Colonic mucosa (tissue), 4 donors: ENCODE data around the gene MSANTD7. TPM values are rescaled to one million over a fixed set of nuclear protein-coding genes. Genes with fewer than 3 reads are reported as not detected.

Experiments
- DNase-seq: peaks from one replicate; pipeline ENCODE4 v3.0.0-alpha.2; 2020
- H3K27ac ChIP-seq: fragments of 200-600 bp; one replicate; pipeline ENCODE4 v1.8.0; 2021
- H3K27me3 ChIP-seq: fragments of 200-600 bp; one replicate; pipeline ENCODE4 v1.8.0; 2021
- H3K36me3 ChIP-seq: fragments of 200-600 bp; one replicate; pipeline ENCODE4 v1.8.0; 2021
- H3K4me1 ChIP-seq: fragments of 200-600 bp; one replicate; pipeline ENCODE4 v1.8.0; 2021; ENCODE audit warnings: mild to moderate bottlenecking
- H3K4me3 ChIP-seq: fragments of 200-600 bp; one replicate; pipeline ENCODE4 v1.8.0; 2021
- H3K9ac ChIP-seq, 2 donors: one replicate each; pipeline ENCODE4 v1.7.0; 2013; ENCODE audit warnings: control low read depth in 2 of 2, low read depth in 2 of 2, low read length in 2 of 2
- H3K9me3 ChIP-seq: fragments of 200-600 bp; one replicate; pipeline ENCODE4 v1.8.0; 2021
- intact Hi-C: fragments of 100-400 bp; cut with DNase I; formaldehyde crosslinking; loops from one replicate; pipeline ENCODE4 v1.14.1; 2022
- total RNA-seq, 2 donors: library from RNA; stranded (reverse); fragmentation: NEBNext Ultra II Directional in 1 of 2; extraction: Animal tissue kit (Norgen Biotek cat#: 25700) in 1 of 2; gene quantifications; one replicate each; pipeline ENCODE4 v1.2.1, GENCODE V29; 2021
- TF ChIP-seq, protein P1 (sequence below): fragments of 200-600 bp; IDR thresholded peaks from one replicate; pipeline ENCODE4 v1.8.0; 2022; ENCODE audit warnings: antibody characterized with exemption, mild to moderate bottlenecking
- donor health status: healthy.
- donor health status: DM: no; HTN: no; CAD: no.
- donor health status: DM: no; HTN: no; CAD: no.

The MSANTD7 gene
- total RNA-seq, 2 donors from 2014 or later: 12.2 to 14.6 TPM

DNA sequence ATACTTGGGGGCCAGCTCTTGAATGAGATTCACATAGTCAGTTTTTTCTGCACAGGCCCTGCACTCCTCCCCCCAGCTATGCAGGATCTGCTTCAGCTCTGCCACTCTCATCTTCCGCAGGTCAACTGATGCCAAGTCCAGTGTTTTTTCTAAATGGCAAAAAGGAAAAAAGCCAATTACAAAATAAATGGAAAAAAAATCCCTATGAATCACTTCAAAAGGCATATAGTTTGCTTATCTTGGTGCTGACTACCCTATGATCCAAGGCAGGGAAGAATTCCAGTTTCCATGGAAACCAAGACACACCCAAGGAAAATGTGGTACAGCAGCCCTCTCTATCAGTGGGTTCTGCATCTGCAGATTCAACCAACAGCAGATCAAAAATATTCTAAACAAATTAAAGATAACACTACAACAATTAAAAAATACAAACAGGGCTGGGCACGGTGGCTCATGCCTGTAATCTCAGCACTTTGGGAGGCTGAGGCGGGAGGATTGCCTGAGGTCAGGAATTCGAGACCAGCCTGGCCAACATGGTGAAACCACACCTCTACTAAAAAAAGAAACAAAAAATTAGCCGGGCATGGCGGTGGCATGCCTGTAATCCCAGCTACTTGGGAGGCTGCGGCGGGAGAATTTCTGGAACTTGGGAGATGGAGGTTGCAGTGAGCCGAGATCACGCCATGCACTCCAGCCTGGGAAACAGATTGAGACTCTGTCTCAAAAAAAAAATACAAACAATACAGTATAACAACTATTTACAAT lies 17.9 kb upstream of the MSANTD7 start:
- TF ChIP-seq, protein P1, sequence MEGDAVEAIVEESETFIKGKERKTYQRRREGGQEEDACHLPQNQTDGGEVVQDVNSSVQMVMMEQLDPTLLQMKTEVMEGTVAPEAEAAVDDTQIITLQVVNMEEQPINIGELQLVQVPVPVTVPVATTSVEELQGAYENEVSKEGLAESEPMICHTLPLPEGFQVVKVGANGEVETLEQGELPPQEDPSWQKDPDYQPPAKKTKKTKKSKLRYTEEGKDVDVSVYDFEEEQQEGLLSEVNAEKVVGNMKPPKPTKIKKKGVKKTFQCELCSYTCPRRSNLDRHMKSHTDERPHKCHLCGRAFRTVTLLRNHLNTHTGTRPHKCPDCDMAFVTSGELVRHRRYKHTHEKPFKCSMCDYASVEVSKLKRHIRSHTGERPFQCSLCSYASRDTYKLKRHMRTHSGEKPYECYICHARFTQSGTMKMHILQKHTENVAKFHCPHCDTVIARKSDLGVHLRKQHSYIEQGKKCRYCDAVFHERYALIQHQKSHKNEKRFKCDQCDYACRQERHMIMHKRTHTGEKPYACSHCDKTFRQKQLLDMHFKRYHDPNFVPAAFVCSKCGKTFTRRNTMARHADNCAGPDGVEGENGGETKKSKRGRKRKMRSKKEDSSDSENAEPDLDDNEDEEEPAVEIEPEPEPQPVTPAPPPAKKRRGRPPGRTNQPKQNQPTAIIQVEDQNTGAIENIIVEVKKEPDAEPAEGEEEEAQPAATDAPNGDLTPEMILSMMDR: no peak

DNA sequence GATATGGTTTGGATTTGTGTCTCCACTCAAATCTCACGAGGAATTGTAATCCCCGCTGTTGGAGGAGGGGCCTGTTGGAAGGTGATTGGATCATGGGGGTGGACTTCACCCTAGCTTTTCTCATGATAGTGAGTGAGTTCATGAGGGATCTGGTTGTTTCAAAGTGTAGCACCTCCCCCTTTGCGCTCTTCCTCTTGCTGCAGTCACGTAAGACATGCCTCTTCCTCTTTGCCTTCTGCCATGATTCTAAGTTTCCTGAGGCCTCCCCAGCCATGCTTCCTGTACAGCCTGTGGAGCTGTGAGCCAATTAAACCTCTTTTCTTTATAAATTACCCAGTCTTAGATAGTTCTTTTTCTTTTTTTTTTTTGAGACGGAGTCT lies 17.3 kb upstream of the MSANTD7 start:
- Histone ChIP-seq H3K36me3 (no peaks in the 10 kb centered on the region), H3K4me3 (no peak overlapping the region), H3K9me3 (no peaks in the 10 kb centered on the region), H3K27ac (no peak overlapping the region), H3K27me3 (no peaks in the 10 kb centered on the region), H3K9ac (no peak overlapping the region), H3K4me1 (no peaks in the 10 kb centered on the region)
- DNase-seq: no peak
- intact Hi-C loops: loop anchor here (5.0 kb wide), 2 partner anchors 283 to 318 kb away; no protein-coding TSS in a partner anchor
- TF ChIP-seq, protein P1: no peak

More for the DNA sequence above, 17.9 kb upstream of the MSANTD7 start:
- no peaks in the 10 kb centered on the region for H3K4me1 ChIP-seq
- H3K27ac ChIP-seq: no peak overlapping the region
- H3K36me3 ChIP-seq: no peaks in the 10 kb centered on the region
- H3K9me3 ChIP-seq: no peaks in the 10 kb centered on the region
- no peak overlapping the region for H3K4me3 ChIP-seq
- no peak for DNase-seq
- intact Hi-C loops: loop anchor here (5.0 kb wide), 2 partner anchors 283 to 318 kb away; no protein-coding TSS in a partner anchor
- no peak overlapping the region for H3K9ac ChIP-seq
- no peaks in the 10 kb centered on the region for H3K27me3 ChIP-seq

- intact Hi-C loops: loop anchor here (5.0 kb wide), 2 partner anchors 285 to 320 kb away; no protein-coding TSS in a partner anchor
Observed at GRCh38 chr10:14821635-14822375, 16.3 kb upstream of the MSANTD7 start.

GRCh38 chr10:14822879-14823755 lies 15.0 kb upstream of the MSANTD7 start:
- no peaks in the 10 kb centered on the region for H3K4me1 ChIP-seq
- H3K9me3 ChIP-seq: no peaks in the 10 kb centered on the region
- H3K27me3 ChIP-seq: no peaks in the 10 kb centered on the region
- H3K9ac ChIP-seq: no peak overlapping the region
- H3K27ac ChIP-seq: no peak overlapping the region
- intact Hi-C loops: loop anchor here (5.0 kb wide), 2 partner anchors 286 to 321 kb away; no protein-coding TSS in a partner anchor
- TF ChIP-seq, protein P1: peak; percentile 49
- H3K36me3 ChIP-seq: no peaks in the 10 kb centered on the region
- H3K4me3 ChIP-seq: no peak overlapping the region
- DNase-seq: peak; percentile 34

More at GRCh38 chr10:14821635-14822375, 16.3 kb upstream of the MSANTD7 start:
- Histone ChIP-seq H3K36me3 (no peaks in the 10 kb centered on the region), H3K27me3 (no peaks in the 10 kb centered on the region), H3K27ac (no peak overlapping the region), H3K9me3 (no peaks in the 10 kb centered on the region), H3K4me3 (no peak overlapping the region), H3K9ac (no peak overlapping the region), H3K4me1 (no peaks in the 10 kb centered on the region)
- no peak for DNase-seq
- TF ChIP-seq, protein P1: no peak

DNA sequence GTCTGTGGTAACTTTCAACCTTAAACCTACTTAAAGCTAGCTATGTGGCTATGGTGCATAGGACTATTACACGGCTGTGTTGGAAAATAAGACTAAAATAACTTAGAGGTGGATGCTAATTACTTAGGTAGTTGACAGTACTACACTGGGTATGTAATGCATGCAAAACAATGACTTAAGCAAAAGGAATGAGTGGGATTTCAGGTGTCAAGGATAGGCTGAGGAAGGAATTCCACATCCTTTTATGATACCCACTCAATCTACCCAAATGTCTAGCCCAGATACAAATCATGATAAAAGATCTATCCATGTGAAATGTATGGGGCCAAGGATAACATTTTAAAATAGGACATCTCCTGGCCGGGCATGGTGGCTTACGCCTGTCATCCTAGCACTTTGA lies 14.1 kb upstream of the MSANTD7 start:
- TF ChIP-seq, protein P1: no peak
- no peak for DNase-seq
- H3K9me3 ChIP-seq: no peaks in the 10 kb centered on the region
- intact Hi-C loops: loop anchor here (5.0 kb wide), 2 partner anchors 287 to 322 kb away; no protein-coding TSS in a partner anchor
- no peaks in the 10 kb centered on the region for H3K27me3 ChIP-seq
- no peaks in the 10 kb centered on the region for H3K4me1 ChIP-seq
- no peak overlapping the region for H3K27ac ChIP-seq
- no peaks in the 10 kb centered on the region for H3K36me3 ChIP-seq
- H3K9ac ChIP-seq: no peak overlapping the region
- H3K4me3 ChIP-seq: no peak overlapping the region
